GM18511 (cell line): Measurements from ENCODE around the gene TFPI.
"Not testable (repeated sequence)": the region's sequence is repeated elsewhere in the genome, so short reads cannot be mapped to it uniquely, and the experiment has no call there.

Experiments
- ATAC-seq: cut with Tn5 transposase; IDR thresholded peaks from one replicate; pipeline ENCODE4 v1.9.1; 2021; ENCODE audit warnings: mild to moderate bottlenecking, moderate library complexity; ENCODE audit not compliant: unreplicated experiment

The TFPI gene

GRCh38 chr2:187554011-187554703 lies at the start of gene TFPI:
Gene TFPI, minus strand, starts transcription at chr2:187554435. Its CDS starts 50,667 bp downstream, at chr2:187503768.
- ATAC-seq: no peak

DNA sequence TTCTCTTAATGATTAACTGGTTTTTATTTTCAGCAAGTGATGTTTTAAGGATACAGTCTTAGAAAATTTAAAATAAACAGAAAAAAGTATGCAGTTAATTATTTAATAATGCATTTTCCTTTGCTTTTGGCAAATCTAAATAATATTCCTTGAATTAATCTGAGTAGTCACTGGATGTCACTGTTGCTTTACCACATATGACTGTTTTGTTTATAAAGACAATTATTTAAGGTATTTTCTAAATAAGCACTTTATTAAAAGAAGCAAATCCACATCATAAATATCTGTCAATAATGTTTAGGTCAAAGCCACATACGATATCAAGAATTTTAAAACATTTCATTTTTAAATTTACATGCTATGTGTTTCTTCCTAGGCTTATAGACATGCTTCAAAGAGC lies 40.6 kb upstream of the TFPI start:
- no peak for ATAC-seq

- ATAC-seq: no peak
Observed at GRCh38 chr2:187593697-187594096, 39.5 kb upstream of the TFPI start.

- ATAC-seq: no peak
Observed at GRCh38 chr2:187593098-187593497, 38.9 kb upstream of the TFPI start.

- no peak for ATAC-seq
Observed at GRCh38 chr2:187590175-187590574, 35.9 kb upstream of the TFPI start.

DNA sequence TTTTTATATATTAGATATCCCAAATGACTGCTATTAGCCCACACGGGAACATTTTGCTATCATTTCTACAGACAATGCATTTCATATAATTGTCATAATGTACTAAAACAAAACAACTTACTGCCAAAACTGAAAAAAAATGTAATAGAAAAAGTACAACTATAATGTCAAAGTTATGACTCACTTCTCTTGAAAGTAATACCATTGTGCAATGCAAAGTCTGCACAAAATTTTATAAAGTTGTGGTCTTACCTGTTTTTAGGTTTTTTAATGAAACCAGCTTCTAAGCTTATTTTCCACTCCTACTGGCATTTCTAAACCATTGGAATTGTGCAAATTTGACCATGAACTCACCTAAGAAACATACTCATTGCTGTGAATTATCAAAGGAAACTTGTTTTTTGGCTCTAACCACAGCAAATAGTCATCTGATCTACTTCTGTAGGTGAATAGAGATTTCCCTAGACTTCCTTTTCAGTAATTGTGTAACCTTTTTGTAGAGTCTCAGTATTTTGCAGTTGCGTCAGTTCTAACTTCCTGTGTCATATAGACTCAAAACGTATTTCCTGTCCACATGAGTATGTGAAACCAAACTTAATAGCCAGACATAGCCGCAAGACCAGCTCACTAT lies 31.9 kb upstream of the TFPI start:
- ATAC-seq: no peak

GRCh38 chr2:187581125-187581896 lies 27.1 kb upstream of the TFPI start:
- ATAC-seq: peak; percentile 72

GRCh38 chr2:187580462-187581124 lies 26.4 kb upstream of the TFPI start:
- ATAC-seq: peak; percentile 54

- ATAC-seq: no peak
Observed at GRCh38 chr2:187577310-187577709, 23.1 kb upstream of the TFPI start.

DNA sequence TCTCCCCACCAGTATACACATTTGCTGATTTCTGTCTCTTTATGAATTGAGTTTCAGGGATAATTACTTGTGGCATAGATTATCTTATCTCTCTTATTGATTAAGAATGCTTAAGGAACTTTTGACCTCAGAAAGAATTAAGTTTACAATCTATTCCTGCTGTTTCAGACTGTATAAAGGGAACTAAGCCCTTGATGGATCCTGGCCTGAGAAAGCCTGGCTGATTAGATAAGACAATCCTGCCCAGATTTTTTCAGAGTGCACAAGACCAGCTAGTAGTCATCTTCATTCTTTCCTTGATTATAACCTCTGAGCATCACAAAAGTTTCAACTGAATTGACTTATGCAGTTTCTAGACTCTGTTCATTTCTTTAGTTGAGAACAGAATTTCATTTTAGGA lies 22.7 kb upstream of the TFPI start:
- ATAC-seq: no peak

GRCh38 chr2:187575751-187576067 lies 21.5 kb upstream of the TFPI start:
- ATAC-seq: no peak

DNA sequence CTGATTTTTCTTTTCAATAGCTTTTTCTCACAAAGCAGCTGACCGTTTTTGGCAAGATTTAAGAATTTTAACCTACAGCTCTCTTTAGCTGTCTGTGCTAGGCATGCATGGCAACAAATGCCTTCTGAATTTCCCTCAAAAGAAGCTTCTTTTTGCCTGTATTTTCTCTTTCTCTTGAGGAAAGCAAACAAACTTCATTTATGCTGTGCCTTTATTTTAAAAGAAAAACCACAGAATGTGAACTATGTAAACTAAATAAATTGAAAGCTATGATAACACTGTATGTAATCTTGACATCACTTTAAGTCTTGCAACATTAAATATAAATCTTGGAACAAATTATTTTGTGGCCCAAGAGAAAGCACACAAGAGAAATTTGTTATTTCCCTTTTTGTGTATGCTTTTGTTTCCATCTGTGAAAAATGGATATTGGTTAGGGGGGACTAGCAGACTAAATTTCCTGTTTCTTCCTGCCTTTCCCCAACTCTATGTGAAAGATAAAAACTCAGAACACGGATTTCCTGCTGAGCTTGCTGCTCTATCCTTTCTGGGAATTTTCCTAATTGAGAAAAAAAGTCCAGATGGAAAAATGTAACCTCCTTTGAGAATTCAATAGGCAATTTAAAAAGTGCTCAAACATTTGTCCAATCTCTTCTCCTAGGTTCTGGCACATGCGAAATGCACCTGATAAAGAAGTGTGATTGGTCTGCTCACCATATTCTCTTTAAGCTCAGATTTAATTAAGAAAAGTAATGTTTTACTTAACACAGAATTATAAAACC lies 20.9 kb upstream of the TFPI start:
- ATAC-seq: no peak

GRCh38 chr2:187573722-187574121 lies 19.5 kb upstream of the TFPI start:
- ATAC-seq: no peak

GRCh38 chr2:187571996-187572395 lies 17.8 kb upstream of the TFPI start:
- ATAC-seq: not testable (repeated sequence)

DNA sequence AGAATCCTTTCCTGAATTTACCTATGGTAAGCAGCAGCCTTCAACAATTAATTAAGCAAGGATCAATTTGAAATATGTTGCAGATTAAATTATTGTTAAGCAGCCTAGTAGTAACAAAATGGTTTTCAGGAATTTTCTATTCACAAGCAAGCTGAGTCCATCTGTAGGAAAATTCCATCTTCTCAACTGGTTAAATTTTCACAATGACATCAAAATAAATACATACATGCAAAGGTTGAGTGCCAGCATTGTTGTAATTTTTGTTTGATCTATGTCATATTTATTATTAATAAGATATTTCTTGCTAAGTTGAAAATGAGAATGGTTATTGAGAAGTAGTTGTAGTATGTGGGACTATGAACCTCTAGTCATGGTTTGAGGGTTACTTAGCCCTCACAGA lies 15.3 kb upstream of the TFPI start:
- ATAC-seq: no peak

GRCh38 chr2:187569042-187569441 lies 14.8 kb upstream of the TFPI start:
- ATAC-seq: no peak

GRCh38 chr2:187567126-187567525 lies 12.9 kb upstream of the TFPI start:
- no peak for ATAC-seq

DNA sequence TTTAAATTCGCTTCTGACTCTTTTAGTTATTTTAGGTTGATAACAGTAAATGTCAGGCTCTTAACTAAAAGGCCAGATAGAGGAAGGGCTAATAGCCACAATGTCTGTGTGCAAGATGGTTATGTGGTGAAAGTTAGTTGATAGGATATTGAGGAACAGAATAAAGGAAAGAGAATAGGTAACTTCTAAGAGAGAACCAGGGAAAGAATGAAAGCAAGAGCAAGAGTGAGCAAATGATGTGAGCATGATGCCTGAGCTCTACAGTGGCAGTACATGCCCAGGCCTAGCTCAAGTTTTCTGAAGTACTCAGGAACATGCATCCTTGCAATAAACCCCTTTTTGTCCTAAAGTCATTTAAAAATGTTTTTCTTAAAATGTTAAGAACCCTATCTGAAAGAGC lies 12.5 kb upstream of the TFPI start:
- ATAC-seq: no peak

- no peak for ATAC-seq
Observed at GRCh38 chr2:187566266-187566665, 12.0 kb upstream of the TFPI start.

- not testable (repeated sequence) for ATAC-seq
Observed at GRCh38 chr2:187565618-187566017, 11.4 kb upstream of the TFPI start.

DNA sequence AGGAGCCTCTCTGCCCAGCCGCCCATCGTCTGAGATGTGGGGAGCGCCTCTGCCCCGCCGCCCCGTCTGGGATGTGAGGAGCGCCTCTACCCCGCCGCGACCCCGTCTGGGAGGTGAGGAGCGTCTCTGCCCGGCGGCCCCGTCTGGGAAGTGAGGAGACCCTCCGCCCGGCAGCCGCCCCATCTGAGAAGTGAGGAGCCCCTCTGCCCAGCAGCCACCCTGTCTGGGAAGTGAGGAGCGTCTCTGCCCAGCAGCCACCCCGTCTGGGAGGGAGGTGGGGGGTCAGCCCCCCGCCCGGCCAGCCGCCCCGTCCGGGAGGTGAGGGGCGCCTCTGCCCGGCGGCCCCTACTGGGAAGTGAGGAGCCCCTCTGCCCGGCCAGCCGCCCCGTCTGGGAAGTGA lies 2.3 kb upstream of the TFPI start:
- not testable (repeated sequence) for ATAC-seq
